ENCODE data around the gene PPCDC. TPM values are rescaled to one million over a fixed set of nuclear protein-coding genes. Genes with fewer than 3 reads are reported as not detected.

The PPCDC gene
- total RNA-seq, 5 donors from 2014 or later (not counting 1 experiment from before 2014, with no cell fraction given), result 9.3 to 14.3 (median 11.8) TPM

DNA sequence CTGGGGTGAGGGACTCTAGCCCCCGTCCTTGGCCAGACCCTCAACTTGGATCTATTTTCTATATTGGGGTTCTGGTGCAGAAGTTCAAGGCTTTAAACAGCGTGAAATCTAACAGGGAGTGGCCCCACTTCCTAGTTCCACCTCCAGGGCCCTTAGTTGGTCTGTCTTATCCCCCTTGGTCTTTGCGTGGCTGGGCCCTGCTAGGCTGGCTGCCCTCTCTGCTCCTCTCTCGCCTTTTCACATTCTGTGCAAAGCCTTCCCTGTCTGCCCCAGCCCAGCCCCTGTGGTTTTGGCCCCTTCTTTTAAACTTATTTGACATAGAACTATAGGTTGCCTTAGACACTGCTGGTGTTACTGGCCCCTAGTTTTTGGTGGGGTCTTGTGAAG is 5.6 kb downstream of the PPCDC start:
- Mint-ChIP-seq H3K4me1 (peaks cover 22 to 30% (median 23%) of the 10 kb centered on the region in 3 donors), H3K36me3 (peaks cover 12% of the 10 kb centered on the region), H3K4me3 (no peak overlapping the region), H3K9me3 (no peaks in the 10 kb centered on the region), H3K27me3 (no peaks in the 10 kb centered on the region), H3K27ac (no peak overlapping the region)
- Histone ChIP-seq H3K4me3 (ENCODE audit: control insufficient read depth in 1 of 2, extremely low read depth in 1 of 2, low read length in 1 of 2) (no peak overlapping the region), H3K36me3 (ENCODE audit: control insufficient read depth in 2 of 2, extremely low read depth in 1 of 2, insufficient read depth in 1 of 2, low read length in 1 of 2) (peaks cover 3 to 11% of the 10 kb centered on the region in 2 donors), H3K27me3 (replicated peaks in 1 of 2; ENCODE audit: control insufficient read depth in 2 of 2, extremely low read depth in 1 of 2, insufficient read depth in 2 of 2, low read length in 1 of 2) (no peaks in the 10 kb centered on the region), H3K27ac (ENCODE audit: low read length) (no peak overlapping the region), H3K9me3 (no peaks in the 10 kb centered on the region), H3K4me1 (ENCODE audit: control insufficient read depth in 1 of 2, extremely low read depth in 1 of 2, insufficient read depth in 2 of 2, low read length in 2 of 2) (peaks cover 3 to 24% of the 10 kb centered on the region in 2 experiments)
- CTCF ChIA-PET, result interaction anchor here in 1 of 2 donors (0.8 to 1.6 kb wide), 4 partner anchors 14 to 175 kb away, joined by 3 to 8 read pairs (median 4); no protein-coding TSS in a partner anchor
- 73% methylated on average over 2 of the region's 4 CpGs for WGBS (ENCODE audit: insufficient coverage)
- no peak for DNase-seq
- POLR2A ChIA-PET, result no interaction called here
- peak; percentile 8 to 35 (median 18) for ATAC-seq (replicated peaks in 1 of 4)

DNA sequence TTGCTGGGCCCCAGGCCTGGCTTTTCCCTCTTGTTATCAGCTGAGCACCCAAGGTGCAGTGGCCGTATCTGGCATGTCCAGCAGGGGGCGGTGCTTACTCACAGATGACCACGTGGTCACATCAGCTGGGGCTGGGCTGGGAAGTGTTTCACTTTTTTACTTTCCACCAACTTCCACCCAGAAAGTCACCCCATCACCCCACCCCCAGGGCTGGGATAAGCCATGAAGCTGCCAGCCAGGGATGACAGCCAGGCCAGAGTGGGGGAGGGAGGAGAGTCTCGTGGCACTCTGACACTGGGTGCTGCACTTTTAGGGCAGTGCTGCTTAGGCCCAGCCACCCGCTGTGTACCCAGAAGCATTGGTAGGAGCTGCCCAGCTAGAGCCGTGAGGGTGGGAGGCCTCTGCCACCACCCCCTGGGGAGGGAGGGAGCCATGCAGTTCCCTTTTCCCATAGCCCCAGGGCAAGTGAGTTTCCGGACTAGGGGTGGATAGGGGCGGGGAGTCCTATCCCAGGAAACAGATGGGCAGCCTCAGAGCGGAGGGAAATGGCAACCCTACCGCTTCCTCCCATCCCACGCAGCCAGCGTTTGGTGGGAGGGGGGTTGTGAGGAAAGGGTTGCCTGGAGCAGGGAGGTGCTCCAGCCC is 6.1 kb downstream of the PPCDC start:
- H3K9me3 ChIP-seq, result no peaks in the 10 kb centered on the region
- Mint-ChIP-seq H3K27me3 (no peaks in the 10 kb centered on the region), H3K4me1 (peaks cover 18 to 26% (median 18%) of the 10 kb centered on the region in 3 donors), H3K9me3 (no peaks in the 10 kb centered on the region), H3K36me3 (peaks cover 12% of the 10 kb centered on the region), H3K4me3 (no peak overlapping the region), H3K27ac (no peak overlapping the region)
- peaks cover 3 to 11% of the 10 kb centered on the region in 2 donors for H3K36me3 ChIP-seq (ENCODE audit: control insufficient read depth in 2 of 2, extremely low read depth in 1 of 2, insufficient read depth in 1 of 2, low read length in 1 of 2)
- H3K27ac ChIP-seq (ENCODE audit: low read length), result no peak overlapping the region
- WGBS (ENCODE audit: insufficient coverage), result 100% methylated on average over 1 of the region's 12 CpGs
- H3K4me1 ChIP-seq (ENCODE audit: control insufficient read depth in 1 of 2, extremely low read depth in 1 of 2, insufficient read depth in 2 of 2, low read length in 2 of 2), result peaks cover 0 to 19% of the 10 kb centered on the region in 2 experiments
- H3K4me3 ChIP-seq (ENCODE audit: control insufficient read depth in 1 of 2, extremely low read depth in 1 of 2, low read length in 1 of 2), result no peak overlapping the region
- DNase-seq (peak; percentile 59 to 91 (median 82)), ATAC-seq (replicated peaks in 1 of 4) (peak; percentile 84 to 97 (median 92))
- ChIA-PET POLR2A (interaction anchor here in 1 of 2 donors (0.6 kb wide), 1 partner anchor 170 kb away, joined by 3 read pairs; no protein-coding TSS in a partner anchor), CTCF (interaction anchor here in 1 of 2 donors (0.6 to 1.6 kb wide), 5 partner anchors 14 to 175 kb away, joined by 3 to 8 read pairs (median 3); no protein-coding TSS in a partner anchor)
- no peaks in the 10 kb centered on the region for H3K27me3 ChIP-seq (replicated peaks in 1 of 2; ENCODE audit: control insufficient read depth in 2 of 2, extremely low read depth in 1 of 2, insufficient read depth in 2 of 2, low read length in 1 of 2)

- DNase-seq (no peak), ATAC-seq (replicated peaks in 1 of 4) (no peak)
- Mint-ChIP-seq H3K9me3 (no peaks in the 10 kb centered on the region), H3K4me1 (peaks cover 13 to 22% (median 14%) of the 10 kb centered on the region in 3 donors), H3K36me3 (peaks cover 12% of the 10 kb centered on the region), H3K27ac (no peak overlapping the region), H3K4me3 (no peak overlapping the region), H3K27me3 (no peaks in the 10 kb centered on the region)
- peaks cover 3 to 11% of the 10 kb centered on the region in 2 donors for H3K36me3 ChIP-seq (ENCODE audit: control insufficient read depth in 2 of 2, extremely low read depth in 1 of 2, insufficient read depth in 1 of 2, low read length in 1 of 2)
- peaks cover 0 to 14% of the 10 kb centered on the region in 2 experiments for H3K4me1 ChIP-seq (ENCODE audit: control insufficient read depth in 1 of 2, extremely low read depth in 1 of 2, insufficient read depth in 2 of 2, low read length in 2 of 2)
- 100% methylated on average over 2 of the region's 2 CpGs for WGBS (ENCODE audit: insufficient coverage)
- H3K4me3 ChIP-seq (ENCODE audit: control insufficient read depth in 1 of 2, extremely low read depth in 1 of 2, low read length in 1 of 2), result no peak overlapping the region
- CTCF ChIA-PET, result interaction anchor here in 1 of 2 donors (1.1 to 1.6 kb wide), 3 partner anchors 13 to 174 kb away, joined by 3 to 8 read pairs (median 4); no protein-coding TSS in a partner anchor
- no peaks in the 10 kb centered on the region for H3K9me3 ChIP-seq
- no peak overlapping the region for H3K27ac ChIP-seq (ENCODE audit: low read length)
- POLR2A ChIA-PET, result no interaction called here
- H3K27me3 ChIP-seq (replicated peaks in 1 of 2; ENCODE audit: control insufficient read depth in 2 of 2, extremely low read depth in 1 of 2, insufficient read depth in 2 of 2, low read length in 1 of 2), result no peaks in the 10 kb centered on the region
Observed at GRCh38 chr15:75030023-75030413, 6.6 kb downstream of the PPCDC start.

DNA sequence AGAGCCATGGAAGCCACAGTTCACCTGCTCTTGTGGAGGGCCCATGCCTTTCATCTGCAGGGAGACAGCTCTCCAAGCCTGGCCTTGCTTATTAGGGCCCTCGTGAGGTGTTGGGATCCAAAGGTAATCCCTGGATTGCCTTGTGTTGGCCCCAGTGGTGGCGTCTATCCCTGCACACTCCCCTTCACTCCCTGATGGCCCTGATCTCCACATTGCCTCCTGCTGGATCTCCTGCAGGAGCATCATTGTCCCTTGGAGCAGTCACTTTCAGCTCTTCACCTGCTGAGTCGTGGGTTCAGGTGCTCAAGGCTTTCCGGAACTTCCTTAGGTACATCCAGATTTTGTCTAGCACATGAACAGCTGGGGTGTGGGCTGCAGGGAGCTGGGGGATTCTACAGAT is 7.0 kb downstream of the PPCDC start:
- peaks cover 12% of the 10 kb centered on the region for H3K36me3 Mint-ChIP-seq
- no peaks in the 10 kb centered on the region for H3K9me3 Mint-ChIP-seq
- H3K4me3 ChIP-seq (ENCODE audit: control insufficient read depth in 1 of 2, extremely low read depth in 1 of 2, low read length in 1 of 2), result no peak overlapping the region
- peaks cover 0 to 11% of the 10 kb centered on the region in 2 experiments for H3K4me1 ChIP-seq (ENCODE audit: control insufficient read depth in 1 of 2, extremely low read depth in 1 of 2, insufficient read depth in 2 of 2, low read length in 2 of 2)
- H3K9me3 ChIP-seq, result no peaks in the 10 kb centered on the region
- no peaks in the 10 kb centered on the region for H3K27me3 Mint-ChIP-seq
- CTCF ChIA-PET, result interaction anchor here in 1 of 2 donors (1.6 kb wide), 1 partner anchor 174 kb away, joined by 8 read pairs; no protein-coding TSS in a partner anchor
- H3K27ac ChIP-seq (ENCODE audit: low read length), result no peak overlapping the region
- no peak overlapping the region for H3K4me3 Mint-ChIP-seq
- H3K27ac Mint-ChIP-seq, result no peak overlapping the region
- POLR2A ChIA-PET, result no interaction called here
- peaks cover 9 to 18% (median 10%) of the 10 kb centered on the region in 3 donors for H3K4me1 Mint-ChIP-seq
- no peak for DNase-seq
- 90% methylated on average over 2 of the region's 4 CpGs for WGBS (ENCODE audit: insufficient coverage)
- no peak for ATAC-seq (replicated peaks in 1 of 4)
- no peaks in the 10 kb centered on the region for H3K27me3 ChIP-seq (replicated peaks in 1 of 2; ENCODE audit: control insufficient read depth in 2 of 2, extremely low read depth in 1 of 2, insufficient read depth in 2 of 2, low read length in 1 of 2)
- peaks cover 3 to 11% of the 10 kb centered on the region in 2 donors for H3K36me3 ChIP-seq (ENCODE audit: control insufficient read depth in 2 of 2, extremely low read depth in 1 of 2, insufficient read depth in 1 of 2, low read length in 1 of 2)

GRCh38 chr15:75031848-75032247 is 8.5 kb downstream of the PPCDC start:
- whole genome bisulfite sequencing (ENCODE audit: insufficient coverage), result no CpG with 5 or more reads among the region's 4 CpGs
- H3K4me1 Mint-ChIP-seq, result peaks cover 8 to 22% (median 12%) of the 10 kb centered on the region in 3 donors
- ChIA-PET CTCF (interaction anchor here in 1 of 2 donors (0.6 to 1.2 kb wide), 2 partner anchors 11 to 13 kb away, joined by 3 to 4 read pairs; no protein-coding TSS in a partner anchor), POLR2A (interaction anchor here in 1 of 2 donors (0.6 kb wide), 1 partner anchor 16 kb away, joined by 4 read pairs; no protein-coding TSS in a partner anchor)
- peaks cover 0 to 11% of the 10 kb centered on the region in 2 experiments for H3K4me1 ChIP-seq (ENCODE audit: control insufficient read depth in 1 of 2, extremely low read depth in 1 of 2, insufficient read depth in 2 of 2, low read length in 2 of 2)
- H3K27ac Mint-ChIP-seq, result no peak overlapping the region
- H3K36me3 ChIP-seq (ENCODE audit: control insufficient read depth in 2 of 2, extremely low read depth in 1 of 2, insufficient read depth in 1 of 2, low read length in 1 of 2), result peaks cover 3 to 6% of the 10 kb centered on the region in 2 donors
- no peaks in the 10 kb centered on the region for H3K27me3 Mint-ChIP-seq
- H3K4me3 ChIP-seq (ENCODE audit: control insufficient read depth in 1 of 2, extremely low read depth in 1 of 2, low read length in 1 of 2), result no peak overlapping the region
- DNase-seq (no peak), ATAC-seq (replicated peaks in 1 of 4) (no peak)
- H3K4me3 Mint-ChIP-seq, result no peak overlapping the region
- H3K36me3 Mint-ChIP-seq, result peaks cover 17% of the 10 kb centered on the region
- H3K27me3 ChIP-seq (replicated peaks in 1 of 2; ENCODE audit: control insufficient read depth in 2 of 2, extremely low read depth in 1 of 2, insufficient read depth in 2 of 2, low read length in 1 of 2), result no peaks in the 10 kb centered on the region
- H3K9me3 ChIP-seq, result no peaks in the 10 kb centered on the region
- no peak overlapping the region for H3K27ac ChIP-seq (ENCODE audit: low read length)
- no peaks in the 10 kb centered on the region for H3K9me3 Mint-ChIP-seq

DNA sequence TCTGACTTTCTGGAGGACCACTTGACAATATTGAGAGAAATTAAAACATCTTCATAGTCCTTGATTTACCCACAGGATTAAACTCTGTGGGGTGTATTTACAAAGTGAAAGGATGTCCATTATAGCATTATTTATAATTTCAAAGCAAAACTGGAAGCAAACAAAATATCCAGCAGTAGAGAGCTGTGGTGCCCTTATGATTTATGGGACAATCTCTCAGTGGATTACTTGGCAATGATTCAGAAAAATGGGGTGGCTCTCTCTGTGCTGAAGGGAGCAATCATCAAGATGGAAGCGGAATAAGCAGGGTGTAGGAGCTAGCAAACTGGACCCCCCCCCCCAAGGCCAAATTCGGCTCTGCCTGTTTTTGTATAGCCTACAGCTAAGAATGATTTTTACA is 9.0 kb downstream of the PPCDC start:
- WGBS (ENCODE audit: insufficient coverage), result no CpG with 5 or more reads among the region's 2 CpGs
- peaks cover 19% of the 10 kb centered on the region for H3K36me3 Mint-ChIP-seq
- ChIA-PET POLR2A (interaction anchor here in 1 of 2 donors (0.6 kb wide), 1 partner anchor 17 kb away, joined by 4 read pairs; no protein-coding TSS in a partner anchor), CTCF (interaction anchor here in 1 of 2 donors (0.6 to 1.2 kb wide), 2 partner anchors 11 to 13 kb away, joined by 3 to 4 read pairs; no protein-coding TSS in a partner anchor)
- no peak overlapping the region for H3K4me3 Mint-ChIP-seq
- DNase-seq (no peak), ATAC-seq (replicated peaks in 1 of 4) (no peak)
- peaks cover 13 to 27% (median 17%) of the 10 kb centered on the region in 3 donors for H3K4me1 Mint-ChIP-seq
- no peaks in the 10 kb centered on the region for H3K9me3 Mint-ChIP-seq
- Histone ChIP-seq H3K36me3 (ENCODE audit: control insufficient read depth in 2 of 2, extremely low read depth in 1 of 2, insufficient read depth in 1 of 2, low read length in 1 of 2) (peaks cover 3 to 6% of the 10 kb centered on the region in 2 donors), H3K4me1 (ENCODE audit: control insufficient read depth in 1 of 2, extremely low read depth in 1 of 2, insufficient read depth in 2 of 2, low read length in 2 of 2) (peaks cover 0 to 11% of the 10 kb centered on the region in 2 experiments), H3K4me3 (ENCODE audit: control insufficient read depth in 1 of 2, extremely low read depth in 1 of 2, low read length in 1 of 2) (no peak overlapping the region), H3K27me3 (replicated peaks in 1 of 2; ENCODE audit: control insufficient read depth in 2 of 2, extremely low read depth in 1 of 2, insufficient read depth in 2 of 2, low read length in 1 of 2) (no peaks in the 10 kb centered on the region), H3K9me3 (no peaks in the 10 kb centered on the region), H3K27ac (ENCODE audit: low read length) (no peak overlapping the region)
- H3K27ac Mint-ChIP-seq, result no peak overlapping the region
- no peaks in the 10 kb centered on the region for H3K27me3 Mint-ChIP-seq

Data from T-cell (primary cell).